HG03097 (cell line): Measurements from ENCODE around the gene KCNQ5.

Experiments used
- ATAC-seq: cut with Tn5 transposase; IDR thresholded peaks from one replicate; pipeline ENCODE4 v1.9.1; 2021; ENCODE audit not compliant: unreplicated experiment, low FRiP score

KCNQ5 gene

GRCh38 chr6:73030791-73031782, 409.2 kb downstream of the KCNQ5 start:
- no peak for ATAC-seq

GRCh38 chr6:73032586-73032985, 410.7 kb downstream of the KCNQ5 start:
- no peak for ATAC-seq

GRCh38 chr6:73036689-73037088, 414.8 kb downstream of the KCNQ5 start:
- ATAC-seq = no peak

- ATAC-seq = no peak
Observed at GRCh38 chr6:73041051-73041450, 419.2 kb downstream of the KCNQ5 start.

- ATAC-seq = no peak
Observed at GRCh38 chr6:73042892-73043291, 421.0 kb downstream of the KCNQ5 start.

GRCh38 chr6:73043446-73043845, 421.6 kb downstream of the KCNQ5 start:
- ATAC-seq = no peak

GRCh38 chr6:73045609-73046008, 423.7 kb downstream of the KCNQ5 start:
- no peak for ATAC-seq

- ATAC-seq = no peak
Observed at GRCh38 chr6:73047801-73048200, 425.9 kb downstream of the KCNQ5 start.

GRCh38 chr6:73049971-73050594, 428.2 kb downstream of the KCNQ5 start:
- ATAC-seq = no peak

- no peak for ATAC-seq
Observed at GRCh38 chr6:73050706-73051105, 428.8 kb downstream of the KCNQ5 start.

- no peak for ATAC-seq
Observed at GRCh38 chr6:73051147-73051546, 429.3 kb downstream of the KCNQ5 start.

- ATAC-seq = no peak
Observed at GRCh38 chr6:73054958-73055357, 433.1 kb downstream of the KCNQ5 start.

GRCh38 chr6:73058736-73059135, 436.9 kb downstream of the KCNQ5 start:
- no peak for ATAC-seq

GRCh38 chr6:73062130-73062529, 440.3 kb downstream of the KCNQ5 start:
- ATAC-seq = no peak

- ATAC-seq = no peak
Observed at GRCh38 chr6:73062837-73063236, 441.0 kb downstream of the KCNQ5 start.

GRCh38 chr6:73064266-73064665, 442.4 kb downstream of the KCNQ5 start:
- no peak for ATAC-seq

- ATAC-seq = no peak
Observed at GRCh38 chr6:73073238-73073637, 451.4 kb downstream of the KCNQ5 start.

- ATAC-seq = no peak
Observed at GRCh38 chr6:73074175-73074574, 452.3 kb downstream of the KCNQ5 start.

- ATAC-seq = no peak
Observed at GRCh38 chr6:73076211-73076954, 454.5 kb downstream of the KCNQ5 start.

- no peak for ATAC-seq
Observed at GRCh38 chr6:73078333-73078862, 456.5 kb downstream of the KCNQ5 start.
